Gastrocnemius medialis (tissue), 4 donors: ENCODE measurements around the gene FYN. TPM values are rescaled to one million over a fixed set of nuclear protein-coding genes. Genes with fewer than 3 reads are reported as not detected.

Experiments used
- ATAC-seq, 2 donors: fragments of 150-250 bp; one replicate each; pipeline ENCODE4 v1.9.1; 2016
- DNase-seq, 2 donors: peaks; one replicate each; pipeline ENCODE4 v3.0.0-alpha.2; 2019
- H3K27ac ChIP-seq, 4 donors: fragments of 200-600 bp; sonication (generic); 1 replicate in 1 of 4; 2 replicates in 3 of 4; pipeline ENCODE4 v1.5.1; 2016 to 2018; ENCODE audit warnings: mild to moderate bottlenecking in 2 of 4, moderate library complexity in 1 of 4
- H3K27me3 ChIP-seq, 3 donors: fragments of 200-600 bp; sonication (generic) in 2 of 3; 1 replicate in 1 of 3; 2 replicates in 2 of 3; pipeline versions ENCODE4 v1.5.1 to v1.6.0; 2016 to 2019; ENCODE audit warnings: mild to moderate bottlenecking in 1 of 3, moderate library complexity in 1 of 3
- H3K36me3 ChIP-seq, 2 donors: fragments of 200-600 bp; sonication (generic) in 1 of 2; one replicate each; pipeline ENCODE4 v1.5.1; 2017 to 2018
- H3K4me1 ChIP-seq, 2 donors: fragments of 200-600 bp; sonication (generic) in 1 of 2; one replicate each; pipeline ENCODE4 v1.5.1; 2016 to 2017; ENCODE audit warnings: mild to moderate bottlenecking in 2 of 2
- H3K4me3 ChIP-seq, 4 donors: fragments of 200-600 bp; sonication (generic) in 3 of 4; 1 replicate in 1 of 4; 2 replicates in 3 of 4; pipeline ENCODE4 v1.5.1; 2016 to 2019; ENCODE audit warnings: mild to moderate bottlenecking in 2 of 4
- H3K9me3 ChIP-seq, 3 donors: fragments of 200-600 bp; sonication (generic) in 2 of 3; 1 replicate in 1 of 3; 2 replicates in 2 of 3; pipeline ENCODE4 v1.5.1; 2016 to 2019
- CTCF ChIP-seq, 5 experiments: fragments of 450-650 bp in 3 of 5; fragments of 200-600 bp in 2 of 5; sonication (generic) in 2 of 5; IDR thresholded peaks in 4 of 5; conservative IDR thresholded peaks in 1 of 5; 1 replicate in 4 of 5; 2 replicates in 1 of 5; pipeline ENCODE4 v1.5.1; 2016 to 2019; ENCODE audit warnings: antibody characterized with exemption in 5 of 5, mild to moderate bottlenecking in 3 of 5, moderate library complexity in 3 of 5
- POLR2A ChIP-seq, 2 donors: fragments of 450-650 bp; IDR thresholded peaks; one replicate each; pipeline ENCODE4 v1.6.1; 2017; ENCODE audit warnings: antibody characterized with exemption in 2 of 2, mild to moderate bottlenecking in 2 of 2, moderate library complexity in 2 of 2
- in situ Hi-C, 4 donors: fragments of 200-750 bp; cut with MboI; loops; one replicate each; pipeline versions ENCODE4 v1.15.0 to v1.8.0; 2017; ENCODE audit warnings: low sequenced_read_pairs in 4 of 4
- intact Hi-C: fragments of 100-400 bp; cut with DNase I; formaldehyde crosslinking; loops from one replicate; pipeline ENCODE4 v1.15.1; 2023; ENCODE audit warnings: low total_unique reads
- total RNA-seq, 4 donors: library from RNA; depleted of rRNA; stranded (reverse); fragments of >200 nt; gene quantifications; one replicate each; pipeline versions ENCODE4 v1.1.0 to v1.2.3, GENCODE V29; 2016

The FYN gene
- total RNA-seq, 4 donors from 2014 or later, result 9.2 to 36.8 (median 17.0) TPM

GRCh38 chr6:111764238-111765175 lies 108.7 kb downstream of the FYN start:
- ATAC-seq (no peak), DNase-seq (peak in 1 of 2 donors; percentile 23)
- Histone ChIP-seq H3K4me3 (no peak overlapping the region), H3K9me3 (no peaks in the 10 kb centered on the region), H3K36me3 (no peaks in the 10 kb centered on the region), H3K27me3 (no peaks in the 10 kb centered on the region), H3K27ac (peak overlapping the region in 1 of 4 donors; percentile 38), H3K4me1 (peaks cover 1 to 24% of the 10 kb centered on the region in 2 donors)
- intact Hi-C loops, result no loop called here
- in situ Hi-C loops, result no loop called here
- TF ChIP-seq POLR2A (IDR thresholded peaks at IDR 0.05) (no peak), CTCF (IDR thresholded peaks at IDR 0.05 in 4 of 5, conservative IDR thresholded peaks at IDR 0.05 in 1 of 5) (no peak)

GRCh38 chr6:111763381-111763780 lies 109.9 kb downstream of the FYN start:
- H3K27me3 ChIP-seq, result no peaks in the 10 kb centered on the region
- H3K9me3 ChIP-seq, result no peaks in the 10 kb centered on the region
- peaks cover 9 to 28% of the 10 kb centered on the region in 2 donors for H3K4me1 ChIP-seq
- TF ChIP-seq POLR2A (IDR thresholded peaks at IDR 0.05) (no peak), CTCF (IDR thresholded peaks at IDR 0.05 in 4 of 5, conservative IDR thresholded peaks at IDR 0.05 in 1 of 5) (no peak)
- DNase-seq, result no peak
- H3K36me3 ChIP-seq, result no peaks in the 10 kb centered on the region
- ATAC-seq, result no peak
- no peak overlapping the region for H3K4me3 ChIP-seq
- H3K27ac ChIP-seq, result peak overlapping the region; percentile 32 to 64 (median 37)
- intact Hi-C loops (no loop called here), in situ Hi-C loops (no loop called here)

GRCh38 chr6:111761783-111762312 lies 111.4 kb downstream of the FYN start:
- peak overlapping the region in 1 of 4 donors; percentile 37 for H3K27ac ChIP-seq
- H3K27me3 ChIP-seq, result no peaks in the 10 kb centered on the region
- ATAC-seq (no peak), DNase-seq (no peak)
- H3K4me1 ChIP-seq, result peaks cover 9 to 28% of the 10 kb centered on the region in 2 donors
- in situ Hi-C loops, result no loop called here
- intact Hi-C loops, result no loop called here
- no peaks in the 10 kb centered on the region for H3K36me3 ChIP-seq
- TF ChIP-seq CTCF (IDR thresholded peaks at IDR 0.05 in 4 of 5, conservative IDR thresholded peaks at IDR 0.05 in 1 of 5), result no peak
- TF ChIP-seq POLR2A (IDR thresholded peaks at IDR 0.05), result no peak
- no peaks in the 10 kb centered on the region for H3K9me3 ChIP-seq
- no peak overlapping the region for H3K4me3 ChIP-seq

- Histone ChIP-seq H3K4me3 (no peak overlapping the region), H3K27me3 (no peaks in the 10 kb centered on the region), H3K36me3 (no peaks in the 10 kb centered on the region), H3K4me1 (peaks cover 9 to 28% of the 10 kb centered on the region in 2 donors), H3K27ac (no peak overlapping the region), H3K9me3 (no peaks in the 10 kb centered on the region)
- ATAC-seq (no peak), DNase-seq (no peak)
- in situ Hi-C loops, result no loop called here
- intact Hi-C loops, result no loop called here
- TF ChIP-seq POLR2A (IDR thresholded peaks at IDR 0.05) (no peak), CTCF (IDR thresholded peaks at IDR 0.05 in 4 of 5, conservative IDR thresholded peaks at IDR 0.05 in 1 of 5) (no peak)
Observed at GRCh38 chr6:111761212-111761611, 112.0 kb downstream of the FYN start.
